ENCODE measurements around the gene SAP130. TPM values are rescaled to one million over a fixed set of nuclear protein-coding genes. Genes with fewer than 3 reads are reported as not detected.

The SAP130 gene
- total RNA-seq, 2 experiments from 2014 or later, result 28.2 to 35.8 TPM

GRCh38 chr2:127945281-127945680 lies 82.6 kb downstream of the SAP130 start:
- no peak overlapping the region for H3K27ac Mint-ChIP-seq

GRCh38 chr2:127943186-127943585 lies 84.7 kb downstream of the SAP130 start:
- Mint-ChIP-seq H3K36me3 (ENCODE audit: low read depth) (peaks cover 29% of the 10 kb centered on the region), H3K4me3 (no peak overlapping the region), H3K9me3 (ENCODE audit: low read depth) (no peaks in the 10 kb centered on the region), H3K4me1 (no peaks in the 10 kb centered on the region), H3K27ac (no peak overlapping the region), H3K27me3 (no peaks in the 10 kb centered on the region)
- DNase-seq (no peak), ATAC-seq (no peak)
- intact Hi-C loops (cut with DNase I, micrococcal nuclease), result no loop called here
- POLR2A ChIA-PET, result no interaction called here
- CTCF ChIA-PET, result interaction anchor here (0.6 kb wide), 1 partner anchor 65 kb away, joined by 3 read pairs; no protein-coding TSS in a partner anchor

More at GRCh38 chr2:127945281-127945680, 82.6 kb downstream of the SAP130 start:
- intact Hi-C loops (cut with DNase I, micrococcal nuclease), result no loop called here
- Mint-ChIP-seq H3K36me3 (ENCODE audit: low read depth) (peaks cover 39% of the 10 kb centered on the region), H3K27me3 (no peaks in the 10 kb centered on the region), H3K4me3 (no peak overlapping the region), H3K4me1 (no peaks in the 10 kb centered on the region), H3K9me3 (ENCODE audit: low read depth) (no peaks in the 10 kb centered on the region)
- ChIA-PET POLR2A (interaction anchor here (0.7 kb wide), 1 partner anchor 529 kb away, joined by 4 read pairs; no protein-coding TSS in a partner anchor), CTCF (no interaction called here)
- no peak for DNase-seq
- ATAC-seq, result no peak

- no peak overlapping the region for H3K4me3 Mint-ChIP-seq
- peaks cover 25% of the 10 kb centered on the region for H3K36me3 Mint-ChIP-seq (ENCODE audit: low read depth)
- peak overlapping the region; percentile 18 for H3K27ac Mint-ChIP-seq
- H3K4me1 Mint-ChIP-seq, result no peaks in the 10 kb centered on the region
- H3K9me3 Mint-ChIP-seq (ENCODE audit: low read depth), result no peaks in the 10 kb centered on the region
- ChIA-PET CTCF (interaction anchor here (0.7 kb wide), 1 partner anchor 70 kb away, joined by 6 read pairs; no protein-coding TSS in a partner anchor), POLR2A (no interaction called here)
- no peaks in the 10 kb centered on the region for H3K27me3 Mint-ChIP-seq
- DNase-seq (no peak), ATAC-seq (no peak)
- intact Hi-C loops (cut with DNase I, micrococcal nuclease), result no loop called here
Measured at GRCh38 chr2:127942002-127942401, 85.9 kb downstream of the SAP130 start.

- POLR2A ChIA-PET, result no interaction called here
- CTCF ChIA-PET, result no interaction called here
- H3K27ac Mint-ChIP-seq, result no peak overlapping the region
- H3K27me3 Mint-ChIP-seq, result no peaks in the 10 kb centered on the region
- H3K36me3 Mint-ChIP-seq (ENCODE audit: low read depth), result peaks cover 23% of the 10 kb centered on the region
- no peaks in the 10 kb centered on the region for H3K9me3 Mint-ChIP-seq (ENCODE audit: low read depth)
- H3K4me1 Mint-ChIP-seq, result no peaks in the 10 kb centered on the region
- no peak overlapping the region for H3K4me3 Mint-ChIP-seq
- intact Hi-C loops (cut with DNase I, micrococcal nuclease), result no loop called here
- ATAC-seq (no peak), DNase-seq (no peak)
Measured at GRCh38 chr2:127941461-127941860, 86.4 kb downstream of the SAP130 start.

GRCh38 chr2:127940641-127941040 lies 87.2 kb downstream of the SAP130 start:
- Mint-ChIP-seq H3K4me3 (no peak overlapping the region), H3K36me3 (ENCODE audit: low read depth) (peaks cover 23% of the 10 kb centered on the region), H3K27me3 (no peaks in the 10 kb centered on the region), H3K27ac (no peak overlapping the region), H3K9me3 (ENCODE audit: low read depth) (no peaks in the 10 kb centered on the region), H3K4me1 (no peaks in the 10 kb centered on the region)
- ChIA-PET CTCF (no interaction called here), POLR2A (no interaction called here)
- intact Hi-C loops (cut with DNase I, micrococcal nuclease), result no loop called here
- ATAC-seq (no peak), DNase-seq (no peak)

GRCh38 chr2:127935337-127935736 lies 92.5 kb downstream of the SAP130 start:
- Mint-ChIP-seq H3K4me1 (no peaks in the 10 kb centered on the region), H3K4me3 (no peak overlapping the region), H3K9me3 (ENCODE audit: low read depth) (no peaks in the 10 kb centered on the region), H3K27me3 (no peaks in the 10 kb centered on the region), H3K36me3 (ENCODE audit: low read depth) (no peaks in the 10 kb centered on the region), H3K27ac (no peak overlapping the region)
- no peak for DNase-seq
- ATAC-seq, result no peak
- POLR2A ChIA-PET, result no interaction called here
- intact Hi-C loops (cut with DNase I, micrococcal nuclease), result no loop called here
- CTCF ChIA-PET, result no interaction called here

- Mint-ChIP-seq H3K4me1 (peaks cover 3% of the 10 kb centered on the region), H3K9me3 (ENCODE audit: low read depth) (no peaks in the 10 kb centered on the region), H3K36me3 (ENCODE audit: low read depth) (no peaks in the 10 kb centered on the region), H3K4me3 (no peak overlapping the region), H3K27me3 (no peaks in the 10 kb centered on the region), H3K27ac (no peak overlapping the region)
- intact Hi-C loops (cut with DNase I, micrococcal nuclease), result no loop called here
- ChIA-PET CTCF (interaction anchor here (0.8 to 0.9 kb wide), 2 partner anchors 73 to 161 kb away, joined by 3 read pairs; no protein-coding TSS in a partner anchor), POLR2A (no interaction called here)
- ATAC-seq (no peak), DNase-seq (no peak)
Measured at GRCh38 chr2:127932199-127932876, 95.5 kb downstream of the SAP130 start.

- Mint-ChIP-seq H3K27me3 (no peaks in the 10 kb centered on the region), H3K4me1 (peaks cover 3% of the 10 kb centered on the region)
Measured at GRCh38 chr2:127929449-127929848, 98.4 kb downstream of the SAP130 start.

GRCh38 chr2:127927384-127927783 lies 100.5 kb downstream of the SAP130 start:
- Mint-ChIP-seq H3K27me3 (no peaks in the 10 kb centered on the region), H3K4me3 (no peak overlapping the region), H3K4me1 (peaks cover 3% of the 10 kb centered on the region), H3K27ac (no peak overlapping the region), H3K36me3 (ENCODE audit: low read depth) (no peaks in the 10 kb centered on the region), H3K9me3 (ENCODE audit: low read depth) (no peaks in the 10 kb centered on the region)
- ChIA-PET CTCF (interaction anchor here (0.6 to 0.7 kb wide), 2 partner anchors 12 to 207 kb away, joined by 3 to 6 read pairs; no protein-coding TSS in a partner anchor), POLR2A (interaction anchor here (0.6 kb wide), 1 partner anchor 57 kb away, joined by 3 read pairs; no protein-coding TSS in a partner anchor)
- intact Hi-C loops (cut with DNase I, micrococcal nuclease), result no loop called here
- no peak for DNase-seq
- no peak for ATAC-seq

More at GRCh38 chr2:127929449-127929848, 98.4 kb downstream of the SAP130 start:
- DNase-seq (no peak), ATAC-seq (no peak)
- Mint-ChIP-seq H3K9me3 (ENCODE audit: low read depth) (no peaks in the 10 kb centered on the region), H3K27ac (no peak overlapping the region), H3K36me3 (ENCODE audit: low read depth) (no peaks in the 10 kb centered on the region), H3K4me3 (no peak overlapping the region)
- CTCF ChIA-PET, result no interaction called here
- intact Hi-C loops (cut with DNase I, micrococcal nuclease), result no loop called here
- POLR2A ChIA-PET, result no interaction called here

- CTCF ChIA-PET, result no interaction called here
Measured at GRCh38 chr2:127917916-127918315, 109.9 kb downstream of the SAP130 start.

GRCh38 chr2:127913808-127914457 lies 113.9 kb downstream of the SAP130 start:
- H3K9me3 Mint-ChIP-seq (ENCODE audit: low read depth), result peaks cover 2% of the 10 kb centered on the region
- ChIA-PET POLR2A (no interaction called here), CTCF (no interaction called here)
- no peaks in the 10 kb centered on the region for H3K36me3 Mint-ChIP-seq (ENCODE audit: low read depth)
- no peak overlapping the region for H3K27ac Mint-ChIP-seq
- no peaks in the 10 kb centered on the region for H3K27me3 Mint-ChIP-seq
- no peaks in the 10 kb centered on the region for H3K4me1 Mint-ChIP-seq
- H3K4me3 Mint-ChIP-seq, result no peak overlapping the region
- no peak for DNase-seq
- no peak for ATAC-seq
- intact Hi-C loops (cut with DNase I, micrococcal nuclease), result no loop called here

More at GRCh38 chr2:127917916-127918315, 109.9 kb downstream of the SAP130 start:
- ATAC-seq (no peak), DNase-seq (no peak)
- Mint-ChIP-seq H3K4me1 (no peaks in the 10 kb centered on the region), H3K27ac (no peak overlapping the region), H3K36me3 (ENCODE audit: low read depth) (no peaks in the 10 kb centered on the region), H3K9me3 (ENCODE audit: low read depth) (no peaks in the 10 kb centered on the region), H3K4me3 (no peak overlapping the region), H3K27me3 (no peaks in the 10 kb centered on the region)
- POLR2A ChIA-PET, result no interaction called here
- intact Hi-C loops (cut with DNase I, micrococcal nuclease), result no loop called here

GRCh38 chr2:127911737-127912136 lies 116.1 kb downstream of the SAP130 start:
- no peaks in the 10 kb centered on the region for H3K4me1 Mint-ChIP-seq
- no peaks in the 10 kb centered on the region for H3K36me3 Mint-ChIP-seq (ENCODE audit: low read depth)
- H3K9me3 Mint-ChIP-seq (ENCODE audit: low read depth), result peaks cover 2% of the 10 kb centered on the region
- H3K27me3 Mint-ChIP-seq, result peaks cover 3% of the 10 kb centered on the region
- POLR2A ChIA-PET, result no interaction called here
- intact Hi-C loops (cut with DNase I, micrococcal nuclease), result no loop called here
- no peak overlapping the region for H3K4me3 Mint-ChIP-seq
- CTCF ChIA-PET, result no interaction called here
- DNase-seq (no peak), ATAC-seq (no peak)
- no peak overlapping the region for H3K27ac Mint-ChIP-seq
